ENCODE data around the gene DPEP2.
A peak's percentile ranks its signal among the peaks of the same experiment; 100 is the strongest.

The DPEP2 gene

GRCh38 chr16:67979955-67980678 lies 19.2 kb downstream of the DPEP2 start, which contains the start of gene DPEP3:
TSS of gene DPEP3 (minus strand) at chr16:67980499. CDS start at chr16:67980380, 119 bp downstream.
- ATAC-seq (ENCODE audit: insufficient read depth, low read depth) (no peak), DNase-seq (no peak)
- Histone ChIP-seq H3K27ac (ENCODE audit: low read length) (no peak within 1 kb of the TSS), H3K27me3 (ENCODE audit: insufficient read depth, low read length, poor library complexity) (no peaks in the 10 kb centered on the region), H3K79me2 (ENCODE audit: insufficient read depth, low read length) (no peaks in the 10 kb centered on the region), H3K4me2 (ENCODE audit: insufficient read depth, low read length) (no peak within 1 kb of the TSS), H3K9ac (ENCODE audit: low read depth, low read length) (no peak within 1 kb of the TSS), H3K4me1 (ENCODE audit: insufficient read depth, low read length) (peaks cover 23% of the 10 kb centered on the region), H3K9me3 (ENCODE audit: insufficient read depth, low read length, severe bottlenecking) (no peaks in the 10 kb centered on the region), H3K36me3 (ENCODE audit: insufficient read depth, low read length) (no peaks in the 10 kb centered on the region), H3K4me3 (ENCODE audit: low read depth in 1 of 2, low read length in 2 of 2) (no peak within 1 kb of the TSS), H2AFZ (ENCODE audit: low read depth, low read length) (no peak within 1 kb of the TSS), H4K20me1 (ENCODE audit: insufficient read depth, low read length) (no peaks in the 10 kb centered on the region)
- TF ChIP-seq EZH2 (IDR thresholded peaks at IDR 0.05; ENCODE audit: borderline replicate concordance, low read depth, low read length, severe bottlenecking): no peak
- TF ChIP-seq, protein P1, sequence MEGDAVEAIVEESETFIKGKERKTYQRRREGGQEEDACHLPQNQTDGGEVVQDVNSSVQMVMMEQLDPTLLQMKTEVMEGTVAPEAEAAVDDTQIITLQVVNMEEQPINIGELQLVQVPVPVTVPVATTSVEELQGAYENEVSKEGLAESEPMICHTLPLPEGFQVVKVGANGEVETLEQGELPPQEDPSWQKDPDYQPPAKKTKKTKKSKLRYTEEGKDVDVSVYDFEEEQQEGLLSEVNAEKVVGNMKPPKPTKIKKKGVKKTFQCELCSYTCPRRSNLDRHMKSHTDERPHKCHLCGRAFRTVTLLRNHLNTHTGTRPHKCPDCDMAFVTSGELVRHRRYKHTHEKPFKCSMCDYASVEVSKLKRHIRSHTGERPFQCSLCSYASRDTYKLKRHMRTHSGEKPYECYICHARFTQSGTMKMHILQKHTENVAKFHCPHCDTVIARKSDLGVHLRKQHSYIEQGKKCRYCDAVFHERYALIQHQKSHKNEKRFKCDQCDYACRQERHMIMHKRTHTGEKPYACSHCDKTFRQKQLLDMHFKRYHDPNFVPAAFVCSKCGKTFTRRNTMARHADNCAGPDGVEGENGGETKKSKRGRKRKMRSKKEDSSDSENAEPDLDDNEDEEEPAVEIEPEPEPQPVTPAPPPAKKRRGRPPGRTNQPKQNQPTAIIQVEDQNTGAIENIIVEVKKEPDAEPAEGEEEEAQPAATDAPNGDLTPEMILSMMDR (IDR thresholded peaks at IDR 0.05; ENCODE audit: borderline replicate concordance, extremely low read depth, low read length, poor library complexity, severe bottlenecking): peak; percentile 17

DNA sequence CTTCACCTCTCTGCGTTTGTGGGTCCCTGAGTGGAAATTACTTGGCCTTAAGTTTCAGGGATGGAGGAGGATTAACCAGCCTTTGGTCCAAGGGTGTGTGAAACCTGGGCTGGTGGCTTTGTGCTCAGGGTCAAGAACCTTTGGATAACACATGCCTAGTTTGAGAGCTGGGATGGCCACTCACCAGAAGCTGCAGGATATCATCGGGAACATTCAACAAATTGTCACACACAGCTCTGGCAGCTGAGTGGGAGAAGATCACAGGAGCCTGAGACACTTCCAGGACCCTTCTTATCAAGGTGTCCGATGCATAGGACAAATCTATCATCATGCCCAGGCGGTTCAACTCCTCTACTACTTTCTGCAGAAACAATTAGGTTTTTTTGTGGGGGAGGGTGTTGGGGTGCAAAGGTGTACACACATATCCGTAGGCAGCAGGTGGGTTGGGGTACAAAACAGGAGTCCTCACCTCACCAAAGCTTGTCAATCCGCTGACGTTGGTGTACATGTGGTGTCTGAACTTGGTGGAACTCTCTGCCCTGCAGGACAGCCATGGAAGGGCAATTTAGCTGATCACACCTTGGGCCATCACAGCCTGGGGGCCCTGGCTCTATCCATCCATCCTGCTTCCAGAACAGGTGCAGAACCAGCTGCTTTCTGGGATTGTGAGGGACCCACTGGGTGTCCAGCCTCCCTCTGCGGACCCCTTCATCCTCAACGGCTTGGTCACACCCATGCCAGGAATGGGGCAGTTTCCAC lies 21.6 kb downstream of the DPEP2 start:
- no peak overlapping the region for H3K4me3 ChIP-seq (ENCODE audit: low read depth in 1 of 2, low read length in 2 of 2)
- H3K9me3 ChIP-seq (ENCODE audit: insufficient read depth, low read length, severe bottlenecking): no peaks in the 10 kb centered on the region
- ATAC-seq (ENCODE audit: insufficient read depth, low read depth) (no peak), DNase-seq (no peak)
- H3K27ac ChIP-seq (ENCODE audit: low read length): no peak overlapping the region
- TF ChIP-seq, protein P1 (IDR thresholded peaks at IDR 0.05; ENCODE audit: borderline replicate concordance, extremely low read depth, low read length, poor library complexity, severe bottlenecking): no peak
- no peak for TF ChIP-seq EZH2 (IDR thresholded peaks at IDR 0.05; ENCODE audit: borderline replicate concordance, low read depth, low read length, severe bottlenecking)
- H3K79me2 ChIP-seq (ENCODE audit: insufficient read depth, low read length): no peaks in the 10 kb centered on the region
- no peak overlapping the region for H2AFZ ChIP-seq (ENCODE audit: low read depth, low read length)
- no peaks in the 10 kb centered on the region for H3K36me3 ChIP-seq (ENCODE audit: insufficient read depth, low read length)
- no peaks in the 10 kb centered on the region for H3K4me1 ChIP-seq (ENCODE audit: insufficient read depth, low read length)
- H3K27me3 ChIP-seq (ENCODE audit: insufficient read depth, low read length, poor library complexity): no peaks in the 10 kb centered on the region
- H4K20me1 ChIP-seq (ENCODE audit: insufficient read depth, low read length): no peaks in the 10 kb centered on the region
- no peak overlapping the region for H3K9ac ChIP-seq (ENCODE audit: low read depth, low read length)
- no peak overlapping the region for H3K4me2 ChIP-seq (ENCODE audit: insufficient read depth, low read length)

- TF ChIP-seq, protein P1 (IDR thresholded peaks at IDR 0.05; ENCODE audit: borderline replicate concordance, extremely low read depth, low read length, poor library complexity, severe bottlenecking): no peak
- no peak for TF ChIP-seq EZH2 (IDR thresholded peaks at IDR 0.05; ENCODE audit: borderline replicate concordance, low read depth, low read length, severe bottlenecking)
- Histone ChIP-seq H3K79me2 (ENCODE audit: insufficient read depth, low read length) (no peaks in the 10 kb centered on the region), H4K20me1 (ENCODE audit: insufficient read depth, low read length) (no peaks in the 10 kb centered on the region), H3K27ac (ENCODE audit: low read length) (no peak overlapping the region), H3K36me3 (ENCODE audit: insufficient read depth, low read length) (no peaks in the 10 kb centered on the region), H3K4me1 (ENCODE audit: insufficient read depth, low read length) (no peaks in the 10 kb centered on the region), H3K9me3 (ENCODE audit: insufficient read depth, low read length, severe bottlenecking) (no peaks in the 10 kb centered on the region), H3K4me3 (ENCODE audit: low read depth in 1 of 2, low read length in 2 of 2) (no peak overlapping the region), H3K27me3 (ENCODE audit: insufficient read depth, low read length, poor library complexity) (no peaks in the 10 kb centered on the region), H3K9ac (ENCODE audit: low read depth, low read length) (no peak overlapping the region; the same call in 1 of the 2 replicates), H2AFZ (ENCODE audit: low read depth, low read length) (no peak overlapping the region), H3K4me2 (ENCODE audit: insufficient read depth, low read length) (no peak overlapping the region)
- DNase-seq (no peak), ATAC-seq (ENCODE audit: insufficient read depth, low read depth) (no peak)
Observed at GRCh38 chr16:67977005-67977404, 22.3 kb downstream of the DPEP2 start.

Data from DND-41 (cell line).